Suppressor macrophage (primary cell): ENCODE results near the gene SYT4.
"Not testable (repeated sequence)": the region's sequence is repeated elsewhere in the genome, so short reads cannot be mapped to it uniquely, and the experiment has no call there.

Experiments used
- DNase-seq, 4 experiments: peaks; one replicate each; pipeline ENCODE4 v3.0.0-alpha.2; 2020 to 2022
- total RNA-seq, 17 experiments: gene quantifications; one replicate each; lab custom pipeline; 2026; ENCODE audit warnings: mixed read lengths in 6 of 17, inconsistent platforms in 3 of 17; lab: John Stamatoyannopoulos, UW

SYT4 gene
- total RNA-seq, result 0 to 2.1 (median 0) reads per million in 17 experiments

GRCh38 chr18:43277164-43277600 lies at the start of gene SYT4:
TSS of gene SYT4 (minus strand) at chr18:43277490. CDS start at chr18:43277281, 209 bp downstream.
- peak; percentile 8 to 35 (median 16) for DNase-seq

GRCh38 chr18:43322132-43322531 lies 44.8 kb upstream of the SYT4 start:
- DNase-seq, result no peak

DNA sequence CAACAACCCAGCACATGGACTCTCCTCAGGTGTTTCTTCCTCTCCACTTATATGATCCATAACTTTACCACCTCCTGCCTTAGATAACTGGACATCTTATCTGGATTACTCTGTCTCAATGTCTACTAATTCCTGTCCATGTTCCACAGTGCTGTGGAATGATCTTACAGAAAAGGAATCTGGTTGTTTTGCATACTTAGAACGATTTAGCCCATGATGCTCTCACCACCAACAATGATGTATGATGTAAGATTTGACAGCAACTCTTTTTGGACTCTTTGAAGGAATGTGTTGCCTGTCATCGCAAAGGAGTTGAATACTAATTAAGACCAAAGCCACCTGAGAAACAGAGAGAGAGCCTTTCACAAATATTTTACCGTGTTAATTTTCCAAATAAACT lies 37.7 kb upstream of the SYT4 start:
- DNase-seq, result no peak

DNA sequence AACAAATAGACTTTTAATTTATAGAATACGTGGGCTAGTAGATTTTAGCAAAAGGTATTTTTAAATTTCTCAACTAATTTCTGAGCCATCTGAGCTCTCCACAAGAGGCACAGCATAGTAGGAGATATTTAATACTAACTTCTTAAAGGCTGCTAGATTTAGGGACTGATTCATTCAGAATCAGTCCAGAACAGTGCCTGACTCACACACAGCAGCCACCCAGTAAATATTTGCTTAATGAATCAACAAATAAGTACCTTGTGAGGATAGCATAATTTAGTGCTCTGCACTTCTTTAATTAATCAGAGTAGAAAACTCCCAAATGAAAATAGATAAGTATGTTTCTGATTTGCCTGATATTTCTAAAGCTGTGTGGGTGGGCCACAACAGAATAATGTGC lies 35.6 kb upstream of the SYT4 start:
- no peak for DNase-seq

DNA sequence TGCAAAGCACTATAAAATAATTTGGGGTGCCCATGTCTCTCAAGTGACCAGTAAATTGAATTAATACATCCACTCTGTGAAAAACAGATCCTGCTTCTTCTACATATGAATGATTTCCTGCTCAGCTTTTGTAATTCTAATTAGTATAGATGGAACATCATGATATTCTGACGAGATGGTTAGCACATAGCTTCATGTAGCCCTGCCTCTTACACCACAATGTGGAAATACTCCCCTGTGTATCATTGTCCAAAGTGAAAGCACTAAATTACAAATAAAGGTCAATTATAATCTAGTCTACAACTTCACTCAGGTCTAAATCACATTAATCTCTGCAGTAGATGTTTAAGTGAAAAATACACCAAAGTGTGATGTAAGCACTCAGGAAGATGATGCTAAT lies 32.9 kb upstream of the SYT4 start:
- no peak for DNase-seq

- no peak for DNase-seq
These were observed 26.1 kb upstream of the SYT4 start for GRCh38 chr18:43303376-43303775.

- DNase-seq, result not testable (repeated sequence)
These were observed 8.9 kb upstream of the SYT4 start for GRCh38 chr18:43286187-43286586.

- DNase-seq, result no peak
These were observed 6.0 kb upstream of the SYT4 start for GRCh38 chr18:43283299-43283698.

DNA sequence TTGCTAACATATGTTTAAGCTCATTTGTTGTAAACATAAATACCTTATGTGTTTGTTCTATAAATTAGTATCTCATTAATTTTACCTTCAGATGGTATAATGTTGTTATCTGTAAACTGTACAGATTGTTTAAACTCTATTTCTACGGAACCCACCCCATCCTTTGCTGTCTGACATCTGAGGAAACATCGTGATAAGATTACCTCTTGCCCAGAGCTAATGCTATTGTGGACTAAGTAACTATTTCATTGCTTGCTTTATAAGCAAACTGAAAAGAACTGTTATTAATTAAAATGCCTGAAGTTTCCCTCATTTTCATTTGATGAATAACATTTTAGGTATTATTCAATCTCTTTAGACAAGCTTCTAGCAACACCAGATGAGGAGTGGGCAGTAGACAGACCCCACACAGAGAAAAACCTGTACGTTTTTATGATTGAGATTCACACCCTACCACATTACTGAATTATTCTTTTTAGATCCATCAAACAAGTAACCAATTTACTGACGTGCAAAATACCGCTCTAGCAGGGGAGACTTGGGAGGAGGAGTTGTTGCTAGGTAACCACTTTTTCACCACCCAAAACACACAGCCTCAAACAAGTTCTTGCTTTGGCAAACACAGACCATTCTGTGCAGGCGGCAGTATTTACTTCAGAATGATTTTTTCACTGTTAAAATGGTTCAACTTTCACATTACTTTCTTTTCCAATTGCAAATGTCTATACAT lies 1.9 kb upstream of the SYT4 start:
- no peak for DNase-seq

GRCh38 chr18:43278355-43278754 lies 1.1 kb upstream of the SYT4 start:
- DNase-seq, result no peak

GRCh38 chr18:43276491-43276890 lies 799 bp downstream of the SYT4 start:
- no peak for DNase-seq

- no peak for DNase-seq
These were observed 1.7 kb downstream of the SYT4 start for GRCh38 chr18:43275546-43275945.

DNA sequence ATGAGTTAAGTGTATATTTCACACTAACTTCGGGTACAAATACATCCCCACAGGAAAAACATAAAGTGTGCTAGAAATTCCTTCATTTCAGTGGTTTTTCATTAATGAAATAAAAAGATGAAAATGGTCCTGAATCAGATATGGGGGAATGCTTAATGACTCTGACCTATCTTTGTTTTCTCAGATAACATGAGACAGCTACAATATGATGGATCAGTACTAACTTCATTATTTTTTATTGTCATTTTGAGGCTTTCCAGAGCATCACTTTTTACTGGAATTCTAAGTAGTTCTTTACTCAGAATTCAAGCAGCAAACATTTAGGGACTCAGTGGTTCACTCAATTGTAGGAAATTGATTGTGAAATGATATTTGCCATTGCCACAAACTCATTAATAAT lies 2.8 kb downstream of the SYT4 start:
- no peak for DNase-seq

- DNase-seq, result peak; percentile 55 to 65 (median 59)
These were observed 5.5 kb downstream of the SYT4 start for GRCh38 chr18:43271593-43272432.

DNA sequence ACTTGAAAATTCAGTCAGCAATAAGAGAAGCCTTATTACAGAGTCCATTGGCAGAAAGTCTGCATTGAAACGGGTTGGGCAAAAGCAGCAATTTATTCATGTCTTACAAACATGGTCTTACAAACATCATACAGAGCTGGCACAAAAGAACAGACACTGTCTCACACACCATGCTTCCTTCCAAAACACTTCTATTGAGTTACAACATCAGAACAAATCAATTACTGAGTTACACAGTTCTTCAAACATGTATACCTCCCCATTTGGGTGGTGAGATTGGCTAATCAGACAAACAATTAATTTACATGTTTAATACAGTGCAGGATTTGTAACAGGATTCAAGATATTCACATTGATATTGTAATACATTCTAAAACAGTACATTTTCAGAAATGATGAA lies 9.5 kb downstream of the SYT4 start:
- DNase-seq, result no peak

DNA sequence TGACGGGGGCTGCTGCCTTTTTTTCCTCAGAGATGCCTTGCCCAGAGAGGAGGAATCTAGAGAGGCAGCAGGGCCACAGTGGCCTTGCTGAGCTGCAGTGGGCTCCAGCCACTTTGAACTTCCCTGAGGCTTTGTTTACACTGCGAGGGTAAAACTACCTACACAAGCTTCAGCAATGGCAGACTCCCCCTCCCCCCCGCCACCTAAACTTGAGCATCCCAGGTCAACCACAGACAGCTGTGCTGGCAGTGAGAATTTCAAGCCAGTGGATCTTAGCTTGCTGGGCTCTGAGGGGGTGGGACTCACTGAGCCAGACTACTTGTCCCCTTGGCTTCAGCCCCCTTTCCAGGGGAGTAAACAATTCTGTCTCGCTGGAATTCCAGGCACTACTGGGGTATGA lies 11.8 kb downstream of the SYT4 start:
- DNase-seq, result no peak

- no peak for DNase-seq
These were observed 28.6 kb downstream of the SYT4 start for GRCh38 chr18:43248610-43249249.

GRCh38 chr18:43247944-43248343 lies 29.3 kb downstream of the SYT4 start:
- DNase-seq, result no peak

DNA sequence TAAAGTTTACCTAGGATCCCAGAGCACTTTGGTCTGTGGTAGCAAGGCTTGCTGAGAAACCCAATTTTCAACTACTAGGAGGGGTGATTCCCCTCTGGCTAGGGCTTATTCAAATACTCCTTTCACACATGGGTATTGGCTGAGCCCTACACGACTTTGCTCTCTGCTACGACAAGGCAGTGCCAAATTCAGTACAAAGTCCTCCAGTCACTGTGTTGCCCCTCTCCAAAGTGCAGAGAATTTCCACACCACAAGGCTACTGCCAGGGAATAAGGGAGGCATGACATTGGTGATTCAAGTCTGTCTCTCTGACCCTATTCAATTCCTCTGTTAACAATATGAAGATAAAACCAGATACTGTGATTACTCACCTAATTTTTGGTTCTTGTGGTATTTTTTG lies 38.9 kb downstream of the SYT4 start:
- no peak for DNase-seq

DNA sequence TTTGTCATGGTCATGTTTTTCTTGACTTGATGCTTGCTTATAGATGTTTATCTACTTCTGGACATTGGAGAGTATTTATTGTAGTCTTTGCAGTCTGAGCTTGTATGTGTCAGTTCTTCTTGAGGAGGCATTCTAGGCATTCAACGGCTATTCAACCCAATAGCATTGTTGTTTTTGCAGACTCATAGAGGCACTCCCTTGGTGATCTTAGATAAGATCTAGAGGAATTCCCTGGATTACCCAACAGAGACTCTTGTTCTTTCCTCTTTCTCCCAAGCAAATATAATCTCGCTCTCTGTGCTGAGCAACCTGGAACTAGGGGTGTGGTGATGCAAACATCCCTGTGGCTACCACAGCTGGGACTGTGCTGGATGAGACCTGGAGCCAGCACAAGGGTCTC lies 40.4 kb downstream of the SYT4 start:
- DNase-seq, result no peak

DNA sequence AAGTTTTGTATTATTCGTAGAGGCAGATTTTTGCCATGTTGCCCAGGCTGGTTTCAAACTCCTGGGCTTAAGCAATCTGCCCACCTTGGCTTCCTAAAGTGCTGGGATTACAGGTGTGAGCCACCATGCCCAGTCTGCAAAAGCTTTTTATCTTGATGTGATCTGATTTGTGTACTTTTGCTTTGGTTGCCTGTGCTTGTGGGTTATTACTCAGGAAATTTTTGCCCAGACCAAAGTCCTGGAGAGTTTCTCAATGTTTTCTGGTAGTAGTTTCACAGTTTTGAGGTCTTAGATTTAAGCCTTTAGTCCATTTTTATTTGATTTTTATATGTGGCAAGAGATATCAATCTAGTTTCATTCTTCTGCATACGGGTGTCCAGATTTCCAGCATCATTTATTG lies 42.4 kb downstream of the SYT4 start:
- no peak for DNase-seq

DNA sequence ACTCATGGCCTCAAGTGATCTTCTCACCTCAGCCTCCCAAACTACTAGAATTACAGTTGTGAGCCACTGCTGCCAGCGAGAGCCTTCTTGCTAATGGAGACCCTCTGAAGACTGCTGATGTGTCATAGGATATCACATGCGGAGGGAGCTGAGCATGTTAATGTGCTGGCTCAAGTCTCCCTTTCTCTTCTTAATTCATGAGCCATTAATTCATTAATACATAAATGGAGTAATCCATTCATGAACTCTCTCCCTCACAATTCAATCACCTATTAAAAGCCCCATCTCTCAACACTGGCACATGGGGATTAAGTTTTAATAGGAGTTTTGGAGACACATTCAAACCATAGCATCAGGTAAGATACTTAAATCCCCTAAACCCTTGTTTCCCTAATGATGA lies 54.8 kb downstream of the SYT4 start:
- DNase-seq, result no peak

DNA sequence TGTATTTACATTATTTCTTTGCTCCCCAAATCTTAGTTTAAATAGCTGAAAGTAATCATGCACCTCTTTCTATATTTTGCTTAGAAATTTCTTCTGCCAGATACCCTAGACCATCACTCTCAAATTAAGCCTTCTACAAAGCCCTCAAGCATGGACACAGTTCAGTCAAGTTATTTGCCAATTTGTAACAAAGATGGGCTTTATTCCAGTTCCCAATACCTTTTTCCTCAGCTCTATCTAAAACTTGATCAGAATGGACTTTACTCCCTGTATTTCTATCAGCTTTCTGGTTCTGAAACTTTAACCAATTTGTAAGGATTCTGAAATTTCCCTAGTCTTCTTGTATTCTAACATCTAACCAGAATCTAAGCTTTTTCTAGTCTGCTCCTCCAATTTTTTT lies 56.6 kb downstream of the SYT4 start:
- no peak for DNase-seq
